Measurements from ENCODE around the gene SRMS.

SRMS gene

DNA sequence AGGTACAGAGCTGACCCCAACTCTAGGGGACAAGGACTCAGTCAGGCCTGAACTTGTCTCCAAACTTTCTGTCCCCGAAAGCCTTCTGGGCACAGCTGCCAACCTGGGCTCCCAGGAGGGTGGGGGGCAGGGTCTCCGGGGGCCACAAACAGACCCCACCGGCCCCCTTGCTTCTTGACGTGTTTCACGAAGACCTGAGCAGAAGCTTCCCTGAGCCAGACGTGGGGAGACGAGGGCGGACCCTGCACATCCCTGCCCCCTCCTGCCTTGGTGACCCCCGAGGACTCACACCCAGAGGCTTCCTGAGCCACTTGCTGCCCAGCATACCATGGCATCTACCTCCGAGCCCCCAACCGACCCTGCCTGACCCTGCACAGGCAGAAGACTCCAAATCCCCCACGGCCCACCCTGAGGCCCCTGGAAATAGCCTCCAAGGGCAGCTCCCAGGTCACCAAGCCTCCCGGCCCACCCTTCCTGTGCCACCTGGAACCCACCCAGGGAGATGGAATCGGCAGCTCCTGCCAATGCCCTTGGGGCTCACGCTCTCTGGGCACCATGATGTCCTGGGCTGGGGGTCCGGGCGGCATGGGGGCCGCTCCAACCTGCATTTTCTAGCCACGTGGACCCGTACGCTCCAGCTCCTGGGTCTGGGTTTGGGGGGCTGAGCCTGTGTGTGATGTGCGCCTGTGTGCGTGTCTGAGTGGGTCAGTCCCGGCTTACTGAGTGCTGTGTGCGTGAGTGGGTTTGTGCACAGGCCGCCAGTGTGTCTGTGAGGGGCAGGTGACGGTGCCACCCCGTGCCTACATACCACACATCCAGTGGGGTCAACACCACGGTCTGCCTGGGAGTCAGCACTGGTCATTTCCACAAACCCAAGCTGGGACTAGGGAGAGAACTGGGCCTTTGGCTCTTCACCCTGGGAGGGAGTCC is 7.8 kb downstream of the SRMS start:
- no peak for DNase-seq

DNA sequence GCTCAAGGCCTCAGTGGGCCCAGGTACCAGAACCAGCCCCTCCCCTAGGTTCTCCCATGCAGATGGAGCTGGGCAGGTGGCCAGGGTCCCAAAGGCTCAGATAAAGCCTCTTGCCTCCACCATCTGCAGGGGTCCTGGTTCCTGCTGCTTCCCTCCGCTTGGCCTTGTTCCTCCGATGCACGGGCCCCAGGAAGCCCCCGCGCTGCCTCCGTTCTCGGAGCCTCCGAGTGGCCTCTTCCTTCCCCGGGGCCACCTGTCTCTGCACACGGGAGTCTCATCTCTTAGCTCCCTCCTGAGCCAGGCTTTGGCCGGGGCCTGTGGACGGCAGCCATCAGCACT is 8.5 kb downstream of the SRMS start:
- DNase-seq, result no peak

DNA sequence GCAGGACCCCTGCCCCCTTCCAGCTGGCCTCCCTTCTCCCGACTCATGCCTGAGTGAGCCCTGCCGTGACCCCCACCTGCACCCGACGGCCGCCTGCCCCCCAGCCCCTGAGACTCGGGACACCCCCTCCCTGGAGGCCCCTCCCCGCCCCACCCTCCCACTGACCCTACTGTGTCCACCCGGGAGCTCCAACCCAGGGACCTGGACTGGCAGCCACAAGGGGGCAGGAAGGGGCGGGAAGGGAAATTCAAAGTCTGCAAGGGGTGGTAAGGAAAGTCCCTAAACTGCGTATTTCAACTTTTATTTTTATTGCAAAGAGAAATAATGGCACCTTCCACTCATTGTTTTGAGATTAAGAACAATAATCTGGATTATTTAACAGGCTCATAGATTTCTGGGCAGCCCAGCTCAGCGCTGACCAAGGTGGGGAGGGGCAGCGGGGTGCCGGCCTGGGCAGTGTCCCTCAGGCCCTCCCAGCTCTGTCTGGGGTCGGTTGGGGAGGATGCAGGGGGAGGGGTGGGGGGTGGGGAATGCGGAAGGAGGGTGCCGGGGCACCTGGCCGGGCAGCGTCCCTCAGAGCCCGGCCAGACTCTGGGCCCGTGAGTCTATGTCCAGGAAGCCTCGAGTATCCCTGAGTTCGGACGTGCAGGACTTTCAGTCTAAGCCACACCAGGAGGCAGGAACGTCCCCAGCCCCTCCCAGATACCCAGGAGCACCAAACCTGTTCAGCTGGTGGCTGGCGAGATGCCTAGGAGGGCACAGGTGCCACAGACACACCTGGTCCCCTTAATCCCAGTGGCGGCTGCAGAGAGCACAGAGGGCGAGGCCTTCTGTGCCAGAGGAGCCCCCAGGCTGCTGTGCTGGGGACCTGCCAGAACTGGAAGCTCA is 9.1 kb downstream of the SRMS start:
- DNase-seq, result peak in 1 of 56 donors; percentile 36

DNA sequence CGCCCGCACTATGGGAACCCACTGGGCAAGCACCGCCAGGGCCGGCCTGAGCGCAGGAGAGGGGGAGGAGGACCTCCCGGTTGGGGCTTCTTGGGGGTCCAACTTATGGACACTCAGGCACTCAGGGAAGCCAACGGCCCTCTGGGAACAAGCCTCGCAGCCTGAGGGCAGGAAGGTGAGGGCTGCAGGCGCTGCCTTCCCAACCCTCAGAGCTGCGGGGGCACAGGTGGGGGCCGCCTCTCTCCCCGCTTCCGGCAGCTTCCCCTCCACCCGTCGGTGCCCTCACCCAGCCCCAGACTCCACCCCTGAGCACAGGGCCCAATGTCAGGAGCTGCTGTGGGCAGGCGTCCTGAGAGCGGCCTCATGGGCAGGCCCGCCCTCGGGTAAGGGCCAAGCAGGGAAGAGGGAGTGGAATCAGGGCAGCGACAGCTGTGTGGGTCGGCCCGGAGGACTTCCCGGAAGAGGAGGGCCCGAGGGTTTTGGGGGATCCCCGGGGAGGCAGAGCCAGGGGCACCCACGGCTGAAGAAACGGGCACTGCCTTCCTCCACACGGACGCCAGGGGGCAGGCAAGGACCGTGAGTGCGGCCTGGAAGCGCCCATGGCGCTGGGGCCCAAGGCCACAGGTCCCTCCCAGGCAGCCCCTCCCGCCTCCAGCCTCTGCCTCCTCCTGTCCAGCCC is 9.9 kb downstream of the SRMS start:
- DNase-seq, result peak in 48 of 56 donors; percentile 6 to 79 (median 42)

DNA sequence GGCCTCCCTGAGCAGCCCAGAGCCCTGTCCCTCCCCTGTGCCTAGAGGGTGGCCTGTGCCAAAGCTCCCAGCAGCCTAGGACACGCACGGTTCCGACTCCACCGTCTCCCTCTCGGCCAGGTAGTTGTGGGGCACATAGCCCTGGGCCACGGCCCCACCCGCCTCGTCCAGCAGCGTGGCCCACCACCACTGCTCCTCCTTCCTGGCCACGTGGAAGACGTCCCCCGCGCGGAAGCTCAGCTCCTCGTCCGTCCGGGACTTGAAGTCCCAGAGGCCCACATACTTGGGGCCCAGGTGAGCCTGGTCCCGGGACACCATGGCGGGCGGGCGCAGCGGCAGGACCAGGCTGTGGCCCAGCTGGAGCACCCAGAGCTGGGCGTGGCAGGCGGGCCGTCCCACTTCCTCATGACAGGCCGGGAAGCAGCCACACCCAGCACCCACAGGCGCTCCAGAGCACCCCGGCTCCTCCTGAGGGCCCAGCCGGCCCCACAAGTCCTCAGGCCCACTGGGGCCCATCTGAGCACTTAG is 10.5 kb downstream of the SRMS start, which contains the start of gene PTK6:
TSS of gene PTK6 (minus strand) at position 380 of the 528 bp plus-strand sequence. CDS start at position 318, 62 bp downstream.
- DNase-seq, result no peak

DNA sequence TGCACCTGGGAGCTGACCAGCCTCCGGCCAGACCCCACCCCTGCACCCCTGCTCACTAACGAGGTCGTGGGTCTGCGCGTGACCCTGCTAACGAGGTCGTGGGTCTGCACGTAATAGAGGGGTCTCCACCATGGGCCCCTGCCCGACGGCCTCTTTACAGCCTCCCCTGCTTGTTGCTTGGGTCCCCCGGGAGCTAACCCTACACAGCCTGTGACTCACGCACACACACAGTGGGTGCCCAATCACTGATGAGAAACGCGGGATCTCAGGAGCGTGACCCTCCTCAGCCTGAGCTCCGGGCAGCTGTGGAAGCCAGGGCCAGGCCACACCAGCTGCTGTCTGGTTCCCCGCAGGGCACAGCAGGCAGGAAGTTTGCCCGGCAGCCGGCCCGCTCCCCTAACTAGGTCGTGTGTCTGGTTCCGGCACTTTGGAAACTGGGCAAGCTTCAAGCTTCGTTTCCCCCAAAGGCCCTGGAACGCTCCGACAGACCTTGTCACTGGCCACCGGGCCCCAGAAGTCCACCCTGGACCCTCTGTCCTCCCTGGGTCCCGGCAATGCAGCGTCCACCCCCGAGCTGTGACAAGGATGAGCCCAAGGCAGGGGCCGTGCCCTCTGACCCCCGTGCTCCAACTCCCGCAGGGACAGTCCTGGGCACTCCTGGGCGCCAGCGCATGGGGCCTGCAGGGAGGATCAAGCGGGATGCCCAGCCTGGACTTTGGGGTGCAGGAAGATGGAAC is 11.1 kb downstream of the SRMS start:
- no peak for DNase-seq

DNA sequence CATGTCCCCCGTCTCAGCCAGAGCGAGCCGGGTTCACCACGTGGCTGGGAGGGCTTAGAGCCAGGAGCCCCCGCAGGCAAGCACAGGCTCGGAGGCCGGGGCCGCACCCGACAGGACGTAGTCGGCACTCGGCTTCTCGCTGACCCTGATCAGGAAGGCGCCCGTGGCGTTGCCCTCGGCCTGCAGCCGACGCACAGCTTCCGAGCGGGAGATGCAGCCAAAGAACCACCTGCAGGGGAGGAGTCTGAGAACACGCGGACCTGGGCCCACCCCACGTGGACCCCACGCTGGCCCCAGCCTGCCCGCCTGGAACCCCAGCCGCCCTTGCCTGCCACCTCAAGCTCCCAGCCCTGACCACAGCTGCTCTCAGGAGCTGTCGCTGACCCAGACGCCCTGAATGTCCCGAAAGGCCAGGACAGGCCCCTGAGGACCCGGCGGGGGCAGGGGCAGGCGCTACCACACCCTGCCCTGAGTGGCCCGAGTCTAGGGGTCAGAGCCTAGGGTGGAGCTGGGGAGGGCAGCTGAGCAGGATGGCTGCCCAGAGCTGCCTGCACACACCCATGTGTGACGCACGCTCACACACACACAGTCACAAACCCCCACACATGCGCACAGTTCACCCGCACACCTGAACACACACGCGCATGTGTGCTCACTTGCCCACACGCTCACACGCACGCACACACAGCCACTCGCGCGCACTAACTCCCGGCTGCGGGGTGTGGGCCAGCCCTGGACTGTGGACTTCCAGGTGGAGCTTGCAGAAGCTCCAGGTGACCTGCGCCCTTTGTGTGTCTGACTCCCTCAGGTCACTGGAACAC is 12.5 kb downstream of the SRMS start:
- no peak for DNase-seq

DNA sequence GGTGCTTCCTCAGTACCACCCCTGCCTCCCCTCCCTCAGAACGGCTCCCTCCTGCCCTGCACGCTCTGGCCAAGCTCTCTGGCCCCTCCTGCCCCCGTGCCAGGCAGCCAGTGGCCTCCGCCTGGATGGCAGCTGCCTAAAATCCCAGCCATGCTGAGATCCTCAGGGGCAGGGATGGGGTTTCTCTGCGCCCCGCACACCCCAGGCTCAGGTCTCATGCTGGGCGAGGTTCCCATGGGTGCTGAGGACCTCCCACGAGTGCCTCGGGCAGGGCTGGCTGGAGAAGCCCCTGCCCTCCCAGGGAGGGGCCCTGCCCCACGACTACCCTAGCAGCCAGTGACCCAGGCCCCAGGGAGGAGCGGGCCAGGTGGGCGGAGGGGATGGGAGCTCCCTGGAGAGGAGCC is 13.1 kb downstream of the SRMS start:
- no peak for DNase-seq

DNA sequence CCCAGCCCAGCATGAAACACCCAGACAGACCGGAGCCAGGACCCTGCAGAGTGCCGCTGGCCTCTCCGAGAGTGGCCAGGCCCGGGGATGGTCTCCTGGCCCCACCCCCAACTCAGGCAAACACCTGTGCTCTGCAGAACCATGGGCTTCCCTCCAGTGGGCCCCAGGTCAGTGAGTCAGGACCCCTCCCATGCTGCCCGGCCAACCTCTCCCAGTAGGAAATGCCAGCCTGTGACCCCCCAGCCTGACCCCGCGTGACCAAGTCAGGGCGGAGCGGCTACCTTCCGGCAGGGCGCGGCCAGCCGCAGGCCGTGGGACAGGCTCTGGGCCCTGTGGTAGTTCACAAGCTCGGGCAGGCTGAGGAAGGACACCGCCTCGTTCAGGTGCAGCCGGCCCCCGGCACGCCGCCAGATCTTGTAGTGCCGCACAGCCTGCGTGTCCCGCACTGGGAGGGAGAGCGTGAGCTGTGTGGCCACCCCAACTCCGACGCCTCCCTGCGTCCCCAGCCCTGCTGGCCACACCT is 13.6 kb downstream of the SRMS start:
- DNase-seq, result no peak

DNA sequence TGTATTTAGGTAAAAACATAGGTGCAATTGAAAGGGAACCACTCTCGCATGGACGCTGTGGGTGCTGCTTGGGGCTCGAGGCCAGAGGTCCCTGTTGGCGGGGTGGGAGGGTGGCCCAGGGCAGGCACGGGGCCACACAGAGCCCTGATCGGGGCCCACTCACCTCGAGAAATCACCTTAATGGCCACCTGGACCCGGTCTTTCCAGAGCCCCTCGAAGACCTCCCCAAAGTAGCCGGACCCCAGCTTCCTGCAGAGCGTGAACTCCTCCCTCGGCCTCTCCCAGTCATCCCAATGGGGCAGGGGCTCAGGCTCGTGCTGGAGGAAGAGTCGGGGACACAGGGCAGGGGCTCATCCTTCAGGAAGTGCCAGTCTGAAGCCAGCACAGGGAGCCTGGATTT is 14.2 kb downstream of the SRMS start:
- no peak for DNase-seq

DNA sequence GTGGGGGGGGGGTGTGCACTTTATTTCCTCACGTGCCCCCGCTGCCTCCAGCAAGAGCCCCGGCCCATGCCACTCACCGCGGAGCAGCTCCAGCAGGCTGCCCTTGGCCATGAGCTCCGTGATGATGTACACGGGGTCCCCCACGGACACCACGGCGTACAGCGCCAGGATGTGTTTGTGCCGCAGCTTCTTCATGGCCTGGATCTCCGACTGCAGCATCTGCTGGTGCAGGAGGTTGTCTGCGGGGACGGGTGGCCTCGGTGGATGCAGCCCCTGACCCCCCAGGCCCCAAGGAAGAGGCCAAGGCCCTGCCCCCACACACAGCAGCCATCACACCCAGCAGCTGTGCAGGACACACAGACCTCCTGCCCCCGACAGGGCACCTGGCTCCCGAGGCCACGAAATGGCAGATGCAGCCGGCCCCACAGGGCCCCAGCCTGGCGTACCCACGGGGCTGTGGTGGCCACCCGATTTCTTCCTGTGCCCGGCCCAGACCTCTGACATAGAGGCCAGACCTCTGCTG is 15.0 kb downstream of the SRMS start:
- no peak for DNase-seq

DNA sequence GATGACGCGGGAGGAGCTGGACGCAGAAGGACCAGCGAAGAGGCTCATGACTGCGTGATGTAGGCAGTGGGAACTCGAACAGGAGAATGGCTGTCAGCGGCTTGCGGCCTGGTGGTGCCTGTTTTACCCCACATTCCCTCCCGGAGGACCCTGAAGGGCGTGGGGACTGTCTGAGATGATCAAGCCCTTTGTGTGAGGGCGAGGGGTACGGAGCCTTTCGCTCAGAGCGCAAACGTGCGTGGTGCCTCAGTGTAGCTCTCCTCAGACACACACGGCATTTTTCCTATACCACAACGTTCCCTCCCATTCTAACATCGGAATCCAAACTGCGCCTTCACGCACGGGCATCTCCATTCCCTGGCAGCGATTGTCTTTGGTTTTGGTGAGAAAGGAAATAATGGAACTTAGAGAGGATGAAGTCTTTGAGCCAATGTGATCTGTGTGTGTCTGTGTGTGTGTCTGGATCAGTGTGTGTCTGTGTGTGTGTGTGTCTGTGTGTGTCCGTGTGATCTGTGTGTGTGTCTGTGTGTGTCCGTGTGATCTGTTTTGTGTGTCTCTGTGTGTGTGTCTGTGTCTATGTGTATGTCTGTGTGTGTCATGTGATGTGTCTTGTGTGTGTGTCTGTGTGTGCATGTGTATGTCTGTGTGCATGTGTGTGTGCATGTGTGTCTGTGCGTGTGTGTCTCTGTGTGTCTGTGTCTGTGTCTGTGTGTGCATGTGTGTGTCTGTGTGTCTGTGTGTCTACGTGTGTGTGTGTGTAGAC is 15.7 kb downstream of the SRMS start:
- no peak for DNase-seq

DNA sequence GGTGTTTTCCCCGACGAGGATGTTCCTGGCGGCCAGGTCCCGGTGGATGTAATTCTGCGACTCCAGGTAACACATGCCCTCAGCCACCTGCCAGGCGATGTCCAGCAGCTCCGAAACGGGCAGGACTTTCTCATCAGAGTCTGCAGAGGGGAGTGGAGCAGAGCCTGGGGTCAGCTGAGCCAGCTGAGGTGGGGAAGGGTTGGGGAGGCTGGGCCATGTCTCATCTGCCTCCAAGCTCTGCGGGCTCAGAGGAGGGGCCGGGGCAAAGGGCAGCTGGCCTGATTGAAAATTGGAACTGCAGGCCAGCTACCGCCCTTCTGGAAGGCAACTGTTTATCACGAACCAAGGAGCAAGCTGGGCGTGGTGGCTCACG is 16.8 kb downstream of the SRMS start:
- DNase-seq, result no peak

DNA sequence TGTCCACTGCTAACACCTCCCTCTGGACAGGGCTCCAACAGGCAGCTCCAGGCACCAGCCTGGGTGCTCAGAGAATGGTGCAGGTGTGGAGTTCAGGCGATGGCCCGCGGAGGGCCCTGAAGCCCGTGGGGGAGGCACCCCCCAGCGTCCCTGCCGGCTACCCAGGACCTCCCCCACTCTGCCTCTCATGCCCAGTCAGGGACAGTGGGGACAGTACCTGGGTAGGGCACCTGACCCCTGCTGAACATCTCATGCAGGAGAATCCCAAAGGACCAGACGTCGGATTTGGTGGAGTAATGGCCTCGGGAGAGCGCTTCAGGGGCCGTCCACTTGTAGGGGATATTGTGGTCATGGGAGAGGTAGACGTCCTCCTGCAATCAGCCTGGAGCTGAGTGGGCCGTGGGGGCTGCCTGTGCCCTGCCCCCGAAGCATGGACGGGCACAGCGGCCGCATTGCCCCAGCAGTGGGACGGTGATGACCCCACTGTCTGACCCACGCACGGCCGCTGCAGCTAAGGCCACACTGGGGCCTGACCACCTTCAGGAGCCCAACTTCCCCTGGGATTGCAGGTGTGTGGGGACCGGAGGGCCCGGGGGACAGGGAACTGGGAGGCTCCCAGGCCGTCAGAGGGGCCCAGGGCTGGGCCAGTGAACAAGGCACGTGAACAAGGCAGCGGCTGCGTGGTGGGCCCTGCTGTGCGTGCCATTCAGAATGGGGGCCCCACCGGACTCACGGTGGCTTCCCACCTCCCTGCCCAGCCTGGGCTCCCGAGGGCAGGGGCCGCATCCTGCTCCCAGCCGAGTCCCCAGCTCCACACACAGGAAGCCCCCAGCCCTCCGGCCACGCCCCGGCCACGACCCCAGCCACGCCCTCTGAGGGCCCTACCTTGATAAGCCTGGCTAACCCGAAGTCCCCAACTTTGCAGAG is 17.4 kb downstream of the SRMS start:
- DNase-seq, result no peak

DNA sequence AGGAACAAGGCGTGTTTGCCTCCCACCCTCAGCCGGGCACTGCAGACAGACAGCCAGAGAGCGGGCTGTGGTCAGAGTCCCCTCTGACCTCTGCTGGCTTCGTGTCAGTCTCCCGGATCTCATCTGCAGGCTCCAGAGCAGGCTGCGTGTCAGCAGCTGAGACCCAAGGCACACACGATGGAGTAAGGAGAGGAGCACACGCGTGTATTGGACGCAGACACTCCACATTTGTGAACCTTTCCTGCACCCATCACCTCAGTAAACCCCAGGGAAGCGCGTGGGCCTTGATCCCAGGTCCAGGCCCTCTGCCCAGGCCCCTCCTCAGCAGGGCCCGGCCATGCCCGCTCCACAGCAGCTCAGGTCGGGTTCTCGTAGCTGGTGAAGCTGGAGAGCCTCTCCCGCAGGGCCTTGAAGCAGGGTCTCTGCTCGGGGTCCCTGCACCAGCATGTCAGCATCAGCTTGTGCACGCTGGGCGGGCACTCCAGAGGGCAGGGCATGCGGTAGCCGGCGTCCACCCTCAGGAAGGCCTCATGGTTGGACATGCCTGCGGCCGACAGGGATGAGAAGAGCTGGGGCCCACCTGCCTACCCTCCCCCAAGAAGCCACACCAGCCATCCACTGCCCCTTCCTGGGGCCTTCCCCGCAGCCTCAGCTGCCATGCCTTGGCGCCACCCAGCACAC is 18.2 kb downstream of the SRMS start:
- DNase-seq, result no peak

DNA sequence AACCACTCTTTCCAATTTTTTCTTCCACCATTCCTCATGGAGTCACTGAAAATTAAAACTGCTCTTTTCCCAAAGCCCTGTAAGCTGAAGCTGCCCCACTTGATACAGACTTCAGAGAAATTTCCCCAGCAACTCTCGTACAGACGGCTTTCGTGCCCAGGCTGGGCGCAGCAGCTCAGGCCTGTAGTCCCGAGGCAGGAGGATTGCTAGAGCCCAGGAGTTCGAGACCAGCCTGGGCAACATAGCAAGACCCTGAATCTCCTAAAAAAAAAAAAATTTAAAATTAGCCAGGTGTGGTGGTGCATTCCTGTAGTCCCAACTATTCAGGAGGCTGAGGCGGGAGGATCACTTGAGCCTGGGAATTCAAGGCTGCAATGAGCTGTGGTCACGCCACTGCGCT is 20.4 kb downstream of the SRMS start:
- DNase-seq, result no peak

DNA sequence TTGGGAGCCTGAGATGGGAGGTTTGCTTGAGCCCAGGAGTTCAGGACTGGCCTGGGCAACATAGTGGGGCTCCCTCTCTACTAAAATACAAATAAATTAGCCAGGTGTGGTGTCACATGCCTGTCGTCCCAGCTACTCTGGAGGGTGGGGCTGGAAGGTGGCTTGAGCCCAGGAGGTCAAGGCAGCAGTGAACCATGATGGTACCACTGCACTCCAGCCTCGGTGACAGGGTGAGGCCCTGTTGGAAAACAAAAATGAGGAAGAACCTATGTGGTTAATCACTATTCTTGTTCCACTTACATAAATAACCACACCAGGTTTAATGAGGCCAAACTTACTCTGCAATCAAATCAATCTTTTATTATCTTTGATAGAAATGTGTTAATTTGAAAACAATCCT is 21.6 kb downstream of the SRMS start:
- no peak for DNase-seq
